NCI-H2196 (cell line): ENCODE results near the gene PPP1R1B.

ENCODE experiments used
- DNase-seq: peaks from one replicate; lab custom pipeline; 2025; ENCODE audit not compliant: unreplicated experiment; lab: John Stamatoyannopoulos, UW

The PPP1R1B gene

DNA sequence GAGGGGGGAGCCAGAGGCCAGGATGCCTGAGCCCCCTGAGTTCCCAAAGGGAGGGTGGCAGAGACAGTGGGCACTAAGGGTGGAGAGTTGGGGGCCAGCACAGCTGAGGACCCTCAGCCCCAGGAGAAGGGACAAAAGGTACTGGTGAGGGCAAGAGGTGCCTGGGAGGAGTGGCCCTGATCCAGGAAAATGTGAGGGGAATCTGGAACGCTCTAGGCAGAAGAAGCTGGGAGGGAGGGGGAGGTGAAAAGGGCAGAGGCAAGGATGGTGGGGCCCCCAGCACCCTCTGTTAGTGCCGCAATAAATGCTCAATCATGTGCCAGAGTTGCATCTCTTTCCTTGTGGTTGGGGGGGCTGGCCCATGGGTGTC, 39.5 kb downstream of the PPP1R1B start:
- no peak for DNase-seq

GRCh38 chr17:39666601-39667261, 40.0 kb downstream of the PPP1R1B start:
- no peak for DNase-seq

DNA sequence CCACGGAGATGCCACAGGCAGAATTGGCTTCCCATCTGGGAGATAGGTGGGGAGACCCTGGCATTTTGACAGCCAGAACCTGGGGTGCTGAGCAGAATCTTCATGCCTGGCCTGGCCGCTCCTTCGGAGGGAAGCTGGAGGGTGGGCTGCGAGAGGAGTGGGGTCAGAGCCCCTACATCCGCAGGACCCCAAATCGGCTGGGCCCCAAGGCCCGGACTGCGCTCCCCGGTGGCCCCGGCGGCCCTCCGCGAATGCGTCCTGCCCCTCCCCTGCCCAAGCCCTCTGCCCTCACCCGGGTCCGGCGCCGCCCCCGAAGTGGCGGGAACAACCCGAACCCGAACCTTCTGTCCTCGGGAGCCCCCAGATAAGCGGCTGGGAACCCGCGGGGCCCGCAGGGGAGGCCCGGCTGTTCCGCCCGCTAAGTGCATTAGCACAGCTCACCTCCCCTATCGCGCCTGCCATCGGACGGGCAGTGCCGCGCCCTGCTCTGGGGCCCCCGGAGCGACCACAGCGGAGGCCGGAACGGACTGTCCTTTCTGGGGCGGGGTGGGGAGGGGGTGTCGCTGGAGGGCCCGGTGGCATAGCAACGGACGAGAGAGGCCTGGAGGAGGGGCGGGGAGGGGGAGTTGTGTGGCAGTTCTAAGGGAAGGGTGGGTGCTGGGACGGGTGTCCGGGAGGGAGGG, 40.7 kb downstream of the PPP1R1B start:
- no peak for DNase-seq

DNA sequence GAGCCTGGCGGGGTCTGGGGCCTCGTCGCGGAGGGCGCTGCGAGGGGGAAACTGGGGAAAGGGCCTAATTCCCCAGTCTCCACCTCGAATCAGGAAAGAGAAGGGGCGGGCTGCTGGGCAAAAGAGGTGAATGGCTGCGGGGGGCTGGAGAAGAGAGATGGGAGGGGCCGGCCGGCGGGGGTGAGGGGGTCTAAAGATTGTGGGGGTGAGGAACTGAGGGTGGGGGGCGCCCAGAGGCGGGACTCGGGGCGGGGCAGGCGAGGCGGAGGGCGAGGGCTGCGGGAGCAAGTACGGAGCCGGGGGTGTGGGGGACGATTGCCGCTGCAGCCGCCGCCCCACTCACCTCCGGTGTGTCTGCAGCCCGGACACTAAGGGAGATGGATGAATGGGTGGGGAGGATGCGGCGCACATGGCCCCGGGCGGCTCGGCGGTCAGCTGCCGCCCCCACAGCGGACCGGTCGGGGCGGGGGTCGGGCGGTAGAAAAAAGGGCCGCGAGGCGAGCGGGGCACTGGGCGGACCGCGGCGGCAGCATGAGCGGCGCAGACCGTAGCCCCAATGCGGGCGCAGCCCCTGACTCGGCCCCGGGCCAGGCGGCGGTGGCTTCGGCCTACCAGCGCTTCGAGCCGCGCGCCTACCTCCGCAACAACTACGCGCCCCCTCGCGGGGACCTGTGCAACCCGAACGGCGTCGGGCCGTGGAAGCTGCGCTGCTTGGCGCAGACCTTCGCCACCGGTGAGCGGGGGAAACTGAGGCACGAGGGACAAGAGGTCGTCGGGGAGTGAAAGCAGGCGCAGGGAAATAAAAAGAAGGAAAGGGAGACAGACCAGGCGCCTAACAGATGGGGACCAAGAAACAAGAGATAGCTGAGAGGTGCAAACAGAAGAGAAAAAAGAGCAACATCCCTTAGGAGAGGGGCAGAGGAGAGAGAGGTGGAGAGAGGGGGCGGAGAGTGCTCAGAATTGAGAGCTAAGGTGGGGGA, 41.5 kb downstream of the PPP1R1B start, which contains the start of gene PNMT:
Gene PNMT (plus strand): TSS at position 509 of the 980 bp plus-strand sequence. CDS start 23 bp downstream, at position 532.
- no peak for DNase-seq

DNA sequence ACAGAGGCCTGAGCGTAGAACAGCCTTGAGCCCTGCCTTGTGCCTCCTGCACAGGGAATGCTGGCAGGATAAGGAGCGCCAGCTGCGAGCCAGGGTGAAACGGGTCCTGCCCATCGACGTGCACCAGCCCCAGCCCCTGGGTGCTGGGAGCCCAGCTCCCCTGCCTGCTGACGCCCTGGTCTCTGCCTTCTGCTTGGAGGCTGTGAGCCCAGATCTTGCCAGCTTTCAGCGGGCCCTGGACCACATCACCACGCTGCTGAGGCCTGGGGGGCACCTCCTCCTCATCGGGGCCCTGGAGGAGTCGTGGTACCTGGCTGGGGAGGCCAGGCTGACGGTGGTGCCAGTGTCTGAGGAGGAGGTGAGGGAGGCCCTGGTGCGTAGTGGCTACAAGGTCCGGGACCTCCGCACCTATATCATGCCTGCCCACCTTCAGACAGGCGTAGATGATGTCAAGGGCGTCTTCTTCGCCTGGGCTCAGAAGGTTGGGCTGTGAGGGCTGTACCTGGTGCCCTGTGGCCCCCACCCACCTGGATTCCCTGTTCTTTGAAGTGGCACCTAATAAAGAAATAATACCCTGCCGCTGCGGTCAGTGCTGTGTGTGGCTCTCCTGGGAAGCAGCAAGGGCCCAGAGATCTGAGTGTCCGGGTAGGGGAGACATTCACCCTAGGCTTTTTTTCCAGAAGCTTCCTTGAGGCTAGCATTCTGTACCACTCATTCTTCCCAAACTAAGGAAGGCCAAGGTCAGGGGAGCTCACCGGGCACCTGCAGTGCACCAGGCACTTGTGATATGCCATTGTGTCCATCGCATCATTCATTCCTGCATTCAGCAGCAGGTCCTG, 43.4 kb downstream of the PPP1R1B start:
- DNase-seq, result no peak

GRCh38 chr17:39670746-39671145, 44.0 kb downstream of the PPP1R1B start:
- no peak for DNase-seq

DNA sequence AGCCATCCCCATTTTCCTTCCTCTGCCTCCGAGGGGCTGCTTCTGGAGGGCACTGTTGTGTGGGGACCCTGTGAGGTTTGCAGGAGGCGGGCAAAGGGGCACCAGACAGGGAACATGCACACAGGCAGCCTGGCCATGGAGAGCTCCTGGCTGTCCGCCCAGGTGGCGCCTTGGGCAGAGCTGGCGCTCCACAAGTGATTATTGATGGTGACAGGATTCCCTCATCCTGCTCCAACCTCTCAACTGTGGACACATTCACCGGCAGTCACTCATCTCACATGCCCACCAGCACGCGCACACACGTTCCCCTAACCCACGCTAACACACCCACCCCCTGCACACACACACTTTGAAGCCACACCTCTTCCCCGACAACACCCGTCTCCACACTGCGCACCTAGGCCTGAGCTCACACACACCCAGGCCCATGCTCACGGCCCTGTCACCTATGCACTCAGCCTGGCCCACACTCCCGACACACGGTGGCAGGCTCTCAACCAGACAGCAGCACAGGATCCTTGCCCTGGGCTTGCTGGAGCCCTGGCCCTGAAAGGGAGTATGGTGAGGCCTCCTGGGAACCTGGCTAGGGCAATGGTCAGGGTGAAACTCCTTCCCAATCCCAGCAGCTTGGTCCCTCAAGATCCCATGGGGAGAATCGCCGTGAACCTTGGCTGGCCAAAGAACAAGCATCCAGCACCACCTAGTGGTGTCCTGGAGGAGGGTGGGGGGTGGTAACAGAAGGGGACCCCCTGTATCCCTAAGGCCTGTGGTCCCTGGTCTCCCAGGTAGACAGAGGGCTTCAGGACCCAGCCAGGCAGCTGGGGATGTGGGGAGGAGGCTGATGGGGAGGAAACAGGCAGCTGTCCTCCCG, 45.1 kb downstream of the PPP1R1B start:
- no peak for DNase-seq

GRCh38 chr17:39672522-39673334, 46.0 kb downstream of the PPP1R1B start:
- DNase-seq, result no peak

- no peak for DNase-seq
These were observed 46.8 kb downstream of the PPP1R1B start for GRCh38 chr17:39673335-39674081.

GRCh38 chr17:39674179-39674578, 47.4 kb downstream of the PPP1R1B start:
- no peak for DNase-seq

DNA sequence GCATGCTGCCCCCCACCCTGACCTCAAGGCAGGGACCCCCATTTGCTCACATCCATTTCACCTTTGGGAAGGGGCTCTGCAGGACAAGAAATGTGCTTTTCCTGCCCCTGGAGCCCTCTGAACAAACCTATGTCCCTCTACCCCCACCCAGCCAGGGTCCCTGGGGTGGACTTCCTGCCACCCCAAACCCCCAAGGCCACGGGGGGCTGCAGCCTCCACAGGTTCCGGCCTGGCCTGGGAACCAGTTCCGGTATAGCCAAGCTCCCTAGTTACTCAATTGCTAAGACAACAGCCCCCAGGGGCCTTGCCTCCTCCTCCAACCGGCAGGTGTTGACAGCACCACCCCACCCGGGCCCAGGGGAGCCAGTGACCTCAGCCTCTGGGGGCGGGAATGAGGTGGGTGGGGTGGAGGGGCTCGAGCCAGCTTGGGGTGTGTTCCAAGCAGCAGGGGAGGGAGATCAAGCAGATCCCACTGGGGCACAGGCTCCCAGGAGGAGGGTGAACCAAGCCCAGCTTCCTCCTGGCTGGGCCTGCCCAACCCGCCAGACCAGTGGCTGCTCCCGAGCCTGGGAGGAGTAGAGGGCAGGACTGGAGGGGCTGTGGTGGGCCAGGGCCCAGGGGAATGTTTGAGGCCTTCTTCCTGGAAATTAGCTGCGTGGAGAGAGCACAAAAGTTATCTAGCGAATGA, 48.1 kb downstream of the PPP1R1B start:
- DNase-seq, result peak; percentile 20

GRCh38 chr17:39675390-39676082, 48.8 kb downstream of the PPP1R1B start:
- no peak for DNase-seq

DNA sequence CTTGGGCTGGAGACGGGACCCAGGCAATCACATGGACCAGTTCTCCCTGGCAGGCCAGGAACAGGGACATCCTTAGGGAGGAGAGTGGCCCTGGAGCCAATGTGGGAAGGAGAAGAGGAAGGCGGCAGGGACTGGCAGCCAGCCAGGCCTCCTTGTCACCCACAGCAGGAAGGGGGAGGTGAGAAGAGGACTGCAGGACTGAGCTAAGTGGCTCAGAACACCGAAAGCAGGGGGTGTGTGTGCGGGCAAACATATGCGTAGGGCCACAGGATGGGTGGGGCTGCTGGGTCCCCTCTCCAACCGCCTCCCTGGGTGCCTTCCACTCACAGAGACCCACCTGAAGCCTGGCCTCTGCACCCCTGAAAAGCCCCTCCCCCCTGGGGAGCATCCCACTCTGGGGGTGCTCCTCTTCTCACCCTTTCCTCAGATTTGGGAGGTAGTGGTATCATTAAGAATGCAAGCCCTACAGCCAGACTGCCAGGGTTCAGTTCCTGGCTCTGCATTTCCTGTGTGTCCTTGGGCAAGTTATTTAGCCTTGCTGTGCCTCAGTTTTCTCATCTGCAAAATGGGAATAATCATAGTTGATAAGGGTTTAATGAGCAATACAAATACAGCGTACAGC, 49.6 kb downstream of the PPP1R1B start:
- peak; percentile 32 for DNase-seq

GRCh38 chr17:39677072-39677471, 50.3 kb downstream of the PPP1R1B start:
- DNase-seq, result no peak

DNA sequence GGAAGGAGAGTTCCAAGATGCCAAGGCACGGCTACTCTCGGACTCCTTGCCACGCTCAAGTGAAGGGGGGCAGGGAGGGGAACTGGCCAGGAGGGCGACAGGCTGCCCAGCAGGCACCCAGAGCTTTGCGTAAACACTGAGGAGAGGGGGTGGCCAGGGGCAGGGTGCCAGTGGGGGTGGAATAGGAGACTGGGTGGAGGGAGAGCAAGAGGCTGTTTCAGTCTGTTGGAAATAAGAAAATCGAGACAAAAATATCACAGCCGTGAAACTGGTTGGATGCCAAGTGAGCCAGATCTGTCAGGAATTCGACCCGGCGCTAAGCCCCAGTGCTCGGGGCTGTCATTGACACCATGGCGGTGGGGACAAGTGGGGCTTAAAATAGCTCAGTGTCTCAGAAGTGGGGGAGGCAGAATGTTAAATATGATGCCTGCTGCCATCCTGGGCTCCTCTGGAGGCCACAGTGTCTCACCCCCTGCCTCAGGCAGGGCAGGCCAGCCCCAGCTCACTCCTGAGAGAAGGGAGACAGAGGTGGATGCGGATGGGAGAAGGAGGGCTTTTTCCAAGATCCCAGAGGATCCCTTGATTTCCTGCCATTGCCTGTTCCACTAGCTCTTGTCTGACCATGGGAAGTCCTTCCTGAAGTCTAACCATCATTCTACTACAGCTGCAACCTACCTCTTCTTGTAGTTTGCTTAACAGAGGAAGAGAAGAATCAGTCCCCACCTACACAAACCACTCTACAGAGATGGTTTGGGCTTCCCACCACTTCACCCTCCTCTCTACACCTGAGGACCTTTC, 51.0 kb downstream of the PPP1R1B start:
- no peak for DNase-seq
